GM06990 (cell line): Measurements from ENCODE around the gene RAI14.

Experiments used
- DNase-seq: peaks from one replicate; pipeline ENCODE4 v3.0.0-alpha.2; 2011; ENCODE audit not compliant: insufficient read length; ENCODE audit errors: extremely low read depth
- H3K27me3 ChIP-seq: replicated peaks from 2 replicates; pipeline ENCODE4 v1.6.0; 2011; ENCODE audit warnings: low read length; ENCODE audit not compliant: control insufficient read depth, insufficient read depth
- H3K36me3 ChIP-seq: 2 replicates; pipeline ENCODE4 v1.5.1; 2011; ENCODE audit warnings: low read length; ENCODE audit not compliant: control insufficient read depth, insufficient read depth
- H3K4me3 ChIP-seq: replicated peaks from 2 replicates; pipeline ENCODE4 v1.5.1; 2011; ENCODE audit warnings: low read depth, mild to moderate bottlenecking, control low read depth, low read length
- TF ChIP-seq, protein P1 (sequence below): IDR thresholded peaks from 2 replicates; pipeline ENCODE4 v1.5.1; 2011; ENCODE audit warnings: low read length, control low read depth, mild to moderate bottlenecking, inconsistent platforms; ENCODE audit not compliant: insufficient read depth, poor library complexity, severe bottlenecking

RAI14 gene

GRCh38 chr5:34847552-34847951 is 191.4 kb downstream of the RAI14 start:
- Histone ChIP-seq H3K36me3 (no peaks in the 10 kb centered on the region), H3K4me3 (no peak overlapping the region), H3K27me3 (no peaks in the 10 kb centered on the region; the same call in 1 of the 2 replicates)
- TF ChIP-seq, protein P1, sequence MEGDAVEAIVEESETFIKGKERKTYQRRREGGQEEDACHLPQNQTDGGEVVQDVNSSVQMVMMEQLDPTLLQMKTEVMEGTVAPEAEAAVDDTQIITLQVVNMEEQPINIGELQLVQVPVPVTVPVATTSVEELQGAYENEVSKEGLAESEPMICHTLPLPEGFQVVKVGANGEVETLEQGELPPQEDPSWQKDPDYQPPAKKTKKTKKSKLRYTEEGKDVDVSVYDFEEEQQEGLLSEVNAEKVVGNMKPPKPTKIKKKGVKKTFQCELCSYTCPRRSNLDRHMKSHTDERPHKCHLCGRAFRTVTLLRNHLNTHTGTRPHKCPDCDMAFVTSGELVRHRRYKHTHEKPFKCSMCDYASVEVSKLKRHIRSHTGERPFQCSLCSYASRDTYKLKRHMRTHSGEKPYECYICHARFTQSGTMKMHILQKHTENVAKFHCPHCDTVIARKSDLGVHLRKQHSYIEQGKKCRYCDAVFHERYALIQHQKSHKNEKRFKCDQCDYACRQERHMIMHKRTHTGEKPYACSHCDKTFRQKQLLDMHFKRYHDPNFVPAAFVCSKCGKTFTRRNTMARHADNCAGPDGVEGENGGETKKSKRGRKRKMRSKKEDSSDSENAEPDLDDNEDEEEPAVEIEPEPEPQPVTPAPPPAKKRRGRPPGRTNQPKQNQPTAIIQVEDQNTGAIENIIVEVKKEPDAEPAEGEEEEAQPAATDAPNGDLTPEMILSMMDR, result no peak
- DNase-seq, result no peak

GRCh38 chr5:34848230-34848629 is 192.1 kb downstream of the RAI14 start:
- Histone ChIP-seq H3K36me3 (no peaks in the 10 kb centered on the region), H3K4me3 (no peak overlapping the region), H3K27me3 (no peaks in the 10 kb centered on the region; the same call in 1 of the 2 replicates)
- DNase-seq, result no peak
- TF ChIP-seq, protein P1, result no peak

DNA sequence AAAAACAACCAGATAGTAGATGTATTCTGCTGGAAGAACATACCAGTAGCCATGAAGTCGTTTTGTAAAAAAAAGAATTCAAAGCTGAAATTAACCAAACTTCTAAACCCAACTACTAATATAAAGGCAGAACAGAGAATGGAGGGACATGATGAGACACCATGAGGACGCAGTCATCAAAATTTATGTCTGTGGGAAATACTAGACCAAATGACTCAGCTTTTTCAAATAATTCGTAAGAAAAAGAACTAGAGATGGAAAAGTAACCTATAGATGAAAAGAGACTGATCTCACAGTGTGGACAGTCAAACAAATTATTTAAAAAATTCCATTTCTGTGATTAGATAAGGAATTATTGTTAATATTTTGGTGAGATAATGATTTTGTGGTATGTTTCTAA is 193.1 kb downstream of the RAI14 start:
- no peak overlapping the region for H3K4me3 ChIP-seq
- no peak for DNase-seq
- H3K27me3 ChIP-seq, result no peaks in the 10 kb centered on the region
- TF ChIP-seq, protein P1, result no peak
- H3K36me3 ChIP-seq, result no peaks in the 10 kb centered on the region

DNA sequence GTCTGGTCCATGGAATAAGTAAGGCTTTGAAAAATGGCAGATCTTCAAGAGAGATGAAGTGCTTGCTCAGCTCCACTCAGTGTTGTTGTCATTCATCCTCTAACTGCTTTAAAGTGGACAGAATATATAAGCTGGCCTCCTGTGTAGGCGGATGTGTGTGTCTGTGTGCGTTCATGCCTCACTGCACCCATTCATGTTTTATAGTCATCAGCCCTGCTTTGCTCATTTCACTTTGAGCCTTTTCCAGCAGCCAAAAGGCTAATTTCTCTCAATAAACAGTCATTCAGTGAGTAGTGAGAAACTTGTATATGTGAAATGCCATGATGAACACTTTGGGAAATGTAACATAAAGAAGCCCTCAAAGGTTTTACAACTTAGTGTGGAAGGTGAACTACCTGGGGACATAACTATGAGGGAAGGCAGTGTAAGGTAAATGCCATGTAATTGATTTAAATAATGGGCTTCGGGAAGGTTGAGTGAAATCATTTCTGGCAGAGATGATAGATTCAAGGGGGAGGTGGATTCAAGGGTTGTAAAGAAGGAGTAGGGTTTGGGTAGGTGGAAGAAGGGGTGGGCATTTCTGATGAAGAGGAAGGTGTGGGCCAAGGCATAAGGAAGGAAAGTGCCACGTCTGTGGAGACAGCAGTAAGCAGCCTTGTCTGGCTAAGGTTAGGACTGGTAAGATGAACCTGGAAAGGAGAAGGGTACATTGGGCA is 198.5 kb downstream of the RAI14 start:
- no peaks in the 10 kb centered on the region for H3K36me3 ChIP-seq
- no peak overlapping the region for H3K4me3 ChIP-seq
- DNase-seq, result peak; percentile 61
- TF ChIP-seq, protein P1, result no peak
- no peaks in the 10 kb centered on the region for H3K27me3 ChIP-seq

- no peaks in the 10 kb centered on the region for H3K36me3 ChIP-seq
- no peak for DNase-seq
- no peaks in the 10 kb centered on the region for H3K27me3 ChIP-seq
- TF ChIP-seq, protein P1, result no peak
- H3K4me3 ChIP-seq, result no peak overlapping the region
Observed at GRCh38 chr5:34857161-34857560, 201.0 kb downstream of the RAI14 start.
